Stomach (tissue), 9 donors: ENCODE results near the gene OXA1L. TPM values are rescaled to one million over a fixed set of nuclear protein-coding genes. Genes with fewer than 3 reads are reported as not detected.

Experiments
- DNase-seq, 2 donors: peaks; one replicate each; pipeline versions ENCODE4 v3.0.0 to v3.0.0-alpha.2; 2013 to 2019
- H3K27ac ChIP-seq, 5 donors: fragments of 200-600 bp in 4 of 5; sonication (generic) in 4 of 5; one replicate each; pipeline ENCODE4 v1.5.1; 2013 to 2019; ENCODE audit warnings: mild to moderate bottlenecking in 1 of 5, moderate library complexity in 1 of 5
- H3K27me3 ChIP-seq, 3 donors: fragments of 200-600 bp; sonication (generic); one replicate each; pipeline ENCODE4 v1.5.1; 2017 to 2019; ENCODE audit warnings: mixed run types in 1 of 3
- H3K36me3 ChIP-seq, 4 donors: fragments of 200-600 bp; sonication (generic); 1 replicate in 3 of 4; 2 replicates in 1 of 4; pipeline ENCODE4 v1.5.1; 2016 to 2019
- H3K4me1 ChIP-seq, 4 donors: fragments of 200-600 bp; sonication (generic); one replicate each; pipeline ENCODE4 v1.5.1; 2016 to 2019
- H3K4me3 ChIP-seq, 4 donors: fragments of 200-600 bp; sonication (generic) in 3 of 4; one replicate each; pipeline ENCODE4 v1.5.1; 2016 to 2019; ENCODE audit warnings: mild to moderate bottlenecking in 1 of 4
- H3K9me3 ChIP-seq, 4 donors: fragments of 200-600 bp; sonication (generic); one replicate each; pipeline ENCODE4 v1.5.1; 2016 to 2019
- EP300 ChIP-seq: sonication (generic); formaldehyde crosslinking; IDR thresholded peaks from one replicate; pipeline ENCODE4 v1.6.1; 2017; ENCODE audit warnings: antibody characterized with exemption
- POLR2A ChIP-seq, 4 donors: fragments of 450-650 bp; IDR thresholded peaks; one replicate each; pipeline ENCODE4 v1.6.1; 2016; ENCODE audit warnings: antibody characterized with exemption in 4 of 4, control low read depth in 2 of 4, mild to moderate bottlenecking in 1 of 4, moderate library complexity in 1 of 4
- POLR2AphosphoS5 ChIP-seq, 3 donors: sonication (generic); formaldehyde crosslinking; IDR thresholded peaks; one replicate each; pipeline ENCODE4 v1.6.1; 2016; ENCODE audit warnings: antibody characterized with exemption in 3 of 3
- WGBS, 5 donors: extraction: QIAGEN DNeasy Blood & Tissue Kit in 3 of 5; methylation state at CpG; one replicate each; pipeline versions ENCODE4 v1.1.5 to v1.1.7; 2013 to 2018; 5-methylcytosine and 5-hydroxymethylcytosine counted together
- intact Hi-C: fragments of 100-400 bp; cut with DNase I; formaldehyde crosslinking; loops from one replicate; pipeline ENCODE4 v1.15.1; 2023; ENCODE audit warnings: low total_unique reads
- polyA plus RNA-seq, 3 donors: library from polyadenylated mRNA; stranded (reverse); fragments of 200-250 nt; gene quantifications; one replicate each; pipeline ENCODE4 v1.2.3, GENCODE V29; 2013
- total RNA-seq, 5 donors: library from RNA; depleted of rRNA; stranded (reverse); fragments of >200 nt; gene quantifications; one replicate each; pipeline versions ENCODE4 v1.1.0 to v1.2.3, GENCODE V29; 2014 to 2016
- TF ChIP-seq, protein P1 (sequence below), 7 experiments: fragments of 450-650 bp in 4 of 7; fragments of 200-600 bp in 3 of 7; sonication (generic) in 3 of 7; IDR thresholded peaks; one replicate each; pipeline ENCODE4 v1.5.1; 2016 to 2019; ENCODE audit warnings: antibody characterized with exemption in 7 of 7, control low read depth in 2 of 7, mild to moderate bottlenecking in 1 of 7
- donor health status: healthy with polysubstance abuse.
- donor health status: Bipolar disorder and iron deficiency.
- donor health status: healthy.

The OXA1L gene
- total and polyA plus RNA-seq, 8 donors = 46.7 to 119 (median 76.0) TPM

DNA sequence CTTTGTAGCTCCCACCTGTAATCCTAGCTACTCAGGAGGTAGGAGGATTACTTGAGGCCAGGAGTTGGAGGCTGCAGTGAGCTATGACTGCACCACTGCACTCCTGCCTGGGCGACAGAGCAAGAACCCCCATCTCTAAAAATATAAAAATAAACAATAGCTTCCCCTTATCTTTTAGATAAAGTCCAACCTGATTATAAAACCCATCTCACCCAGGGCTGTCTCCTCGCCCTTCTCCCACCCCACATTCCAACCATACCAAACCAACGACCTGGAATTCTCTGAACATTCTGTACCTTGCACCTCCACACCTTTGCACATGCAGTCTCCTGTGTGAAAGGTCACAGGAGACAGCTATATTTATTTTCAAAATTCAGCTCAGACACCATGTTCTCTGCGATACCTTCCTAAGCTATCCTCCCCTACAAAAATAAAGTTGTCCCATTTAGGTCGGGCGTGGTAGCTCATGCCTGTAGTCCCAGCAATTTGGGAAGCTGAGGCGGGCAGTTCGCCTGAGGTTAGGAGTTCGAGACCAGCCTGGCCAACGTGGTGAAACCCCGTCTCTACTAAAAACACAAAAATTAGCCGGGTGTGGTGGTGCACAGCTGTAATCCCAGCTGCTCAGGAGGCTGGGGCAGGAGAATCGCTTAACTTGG lies 41.1 kb downstream of the OXA1L start:
- DNase-seq = no peak
- 71 to 75% (median 74%) methylated on average over 13 of the region's 13 CpGs for WGBS, 5 donors
- H3K4me1 ChIP-seq = peaks cover 0 to 11% (median 0%) of the 10 kb centered on the region in 4 donors
- intact Hi-C loops = no loop called here
- H3K9me3 ChIP-seq = no peaks in the 10 kb centered on the region
- H3K4me3 ChIP-seq = no peak overlapping the region
- no peak overlapping the region for H3K27ac ChIP-seq
- no peaks in the 10 kb centered on the region for H3K36me3 ChIP-seq
- TF ChIP-seq POLR2AphosphoS5 (IDR thresholded peaks at IDR 0.05) = peak in 1 of 3 donors; percentile 22
- TF ChIP-seq POLR2A (IDR thresholded peaks at IDR 0.05) = no peak
- no peaks in the 10 kb centered on the region for H3K27me3 ChIP-seq

DNA sequence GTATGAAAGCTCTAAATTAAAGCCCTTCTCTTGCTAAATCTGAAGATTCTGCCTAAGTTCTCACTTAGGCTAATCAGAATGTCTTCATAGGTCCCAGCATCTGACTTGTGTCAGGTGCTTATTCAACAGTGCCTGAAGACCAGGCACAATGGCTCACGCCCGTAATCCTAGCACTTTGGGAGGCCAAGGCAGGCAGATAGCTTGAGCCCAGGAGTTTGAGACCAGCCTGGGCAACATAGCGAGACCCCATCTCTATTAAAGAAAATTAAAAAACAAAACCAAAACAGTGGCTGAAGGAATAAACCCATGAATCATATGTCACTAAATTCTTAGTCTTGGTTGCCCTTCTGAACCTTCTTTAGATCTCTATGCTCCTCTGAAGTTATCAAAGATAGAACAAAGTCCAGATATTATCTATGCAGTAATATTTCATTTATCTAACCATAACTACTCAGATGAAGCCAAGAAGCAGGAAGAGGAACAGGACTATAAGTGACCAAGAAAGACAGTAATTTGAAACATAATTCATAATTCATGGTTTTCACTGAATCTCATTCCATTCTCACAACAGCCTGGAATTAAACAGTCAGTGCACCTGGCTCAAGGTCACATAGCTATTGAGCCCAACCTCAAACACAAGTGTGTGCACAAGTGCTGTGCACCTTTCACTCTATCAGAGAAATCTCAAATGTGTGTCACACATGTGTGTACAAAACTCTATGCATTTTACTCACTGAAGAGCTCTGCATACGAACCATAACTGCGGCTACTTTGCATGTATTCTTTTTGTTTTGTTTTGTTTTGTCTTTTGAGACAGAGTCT lies 42.1 kb downstream of the OXA1L start:
- TF ChIP-seq POLR2A (IDR thresholded peaks at IDR 0.05) (no peak), EP300 (no peak), POLR2AphosphoS5 (IDR thresholded peaks at IDR 0.05) (no peak)
- TF ChIP-seq, protein P1, sequence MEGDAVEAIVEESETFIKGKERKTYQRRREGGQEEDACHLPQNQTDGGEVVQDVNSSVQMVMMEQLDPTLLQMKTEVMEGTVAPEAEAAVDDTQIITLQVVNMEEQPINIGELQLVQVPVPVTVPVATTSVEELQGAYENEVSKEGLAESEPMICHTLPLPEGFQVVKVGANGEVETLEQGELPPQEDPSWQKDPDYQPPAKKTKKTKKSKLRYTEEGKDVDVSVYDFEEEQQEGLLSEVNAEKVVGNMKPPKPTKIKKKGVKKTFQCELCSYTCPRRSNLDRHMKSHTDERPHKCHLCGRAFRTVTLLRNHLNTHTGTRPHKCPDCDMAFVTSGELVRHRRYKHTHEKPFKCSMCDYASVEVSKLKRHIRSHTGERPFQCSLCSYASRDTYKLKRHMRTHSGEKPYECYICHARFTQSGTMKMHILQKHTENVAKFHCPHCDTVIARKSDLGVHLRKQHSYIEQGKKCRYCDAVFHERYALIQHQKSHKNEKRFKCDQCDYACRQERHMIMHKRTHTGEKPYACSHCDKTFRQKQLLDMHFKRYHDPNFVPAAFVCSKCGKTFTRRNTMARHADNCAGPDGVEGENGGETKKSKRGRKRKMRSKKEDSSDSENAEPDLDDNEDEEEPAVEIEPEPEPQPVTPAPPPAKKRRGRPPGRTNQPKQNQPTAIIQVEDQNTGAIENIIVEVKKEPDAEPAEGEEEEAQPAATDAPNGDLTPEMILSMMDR (IDR thresholded peaks at IDR 0.05) = no peak
- no peaks in the 10 kb centered on the region for H3K9me3 ChIP-seq
- intact Hi-C loops = no loop called here
- no peaks in the 10 kb centered on the region for H3K36me3 ChIP-seq
- no peak overlapping the region for H3K27ac ChIP-seq
- H3K4me1 ChIP-seq = peaks cover 0 to 11% (median 0%) of the 10 kb centered on the region in 4 donors
- no peak for DNase-seq
- no peaks in the 10 kb centered on the region for H3K27me3 ChIP-seq
- 79 to 90% (median 85%) methylated on average over 5 of the region's 5 CpGs for WGBS, 5 donors
- H3K4me3 ChIP-seq = no peak overlapping the region

DNA sequence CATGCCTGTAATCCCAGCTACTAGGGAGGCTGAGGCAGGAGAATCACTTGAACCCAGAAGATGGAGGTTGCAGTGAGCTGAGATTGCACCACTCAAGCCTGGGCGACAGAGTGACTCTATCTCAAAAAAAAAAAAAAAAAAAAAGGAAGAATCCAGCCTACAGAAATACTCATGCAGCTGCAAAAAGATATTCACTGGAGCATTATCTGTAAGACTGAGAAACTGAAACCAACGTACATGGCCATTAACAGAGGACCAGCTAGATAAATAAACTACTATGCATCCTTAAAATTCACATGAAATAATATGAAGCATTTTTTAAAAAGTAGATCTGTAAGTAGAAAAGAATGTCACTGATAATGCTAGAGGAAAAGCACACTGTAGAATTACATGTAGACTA lies 45.2 kb downstream of the OXA1L start:
- Histone ChIP-seq H3K36me3 (no peaks in the 10 kb centered on the region), H3K4me1 (peaks cover 7 to 32% (median 11%) of the 10 kb centered on the region in 4 donors), H3K9me3 (no peaks in the 10 kb centered on the region), H3K27me3 (no peaks in the 10 kb centered on the region), H3K27ac (peak overlapping the region in 1 of 5 donors; percentile 42), H3K4me3 (no peak overlapping the region)
- intact Hi-C loops = no loop called here
- WGBS, 5 donors = 42 to 63% (median 55%) methylated on average over 2 of the region's 2 CpGs
- DNase-seq = no peak
- TF ChIP-seq POLR2AphosphoS5 (IDR thresholded peaks at IDR 0.05) (no peak), EP300 (no peak), POLR2A (IDR thresholded peaks at IDR 0.05) (no peak)
- TF ChIP-seq, protein P1 (IDR thresholded peaks at IDR 0.05) = no peak

DNA sequence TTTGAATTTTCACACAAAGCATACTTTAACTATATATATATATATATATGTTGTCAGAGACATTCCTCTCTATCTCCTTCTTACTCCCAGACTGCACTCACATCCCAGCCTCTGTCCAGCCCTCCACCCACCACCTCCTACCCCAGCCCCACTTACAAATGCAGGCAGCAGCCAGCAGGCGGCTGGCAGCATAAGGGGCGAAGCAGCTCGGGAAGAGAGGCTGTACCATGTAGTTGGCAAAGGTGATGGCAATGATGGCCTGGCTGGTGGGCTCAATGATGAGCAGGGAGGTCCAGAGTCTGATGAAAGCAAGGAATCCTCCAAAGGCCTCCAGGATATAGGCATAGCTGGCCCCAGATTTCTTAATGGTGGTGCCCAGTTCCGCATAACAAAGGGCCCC lies 46.3 kb downstream of the OXA1L start:
- Histone ChIP-seq H3K36me3 (no peaks in the 10 kb centered on the region), H3K9me3 (no peaks in the 10 kb centered on the region), H3K4me1 (peaks cover 7 to 39% (median 16%) of the 10 kb centered on the region in 4 donors), H3K27ac (no peak overlapping the region), H3K4me3 (no peak overlapping the region), H3K27me3 (no peaks in the 10 kb centered on the region)
- no peak for TF ChIP-seq POLR2AphosphoS5 (IDR thresholded peaks at IDR 0.05)
- TF ChIP-seq, protein P1 (IDR thresholded peaks at IDR 0.05) = no peak
- intact Hi-C loops = no loop called here
- DNase-seq = no peak
- 81 to 91% (median 87%) methylated on average over 4 of the region's 4 CpGs for WGBS, 5 donors
